ENCODE results near the gene SCN5A.

Gene SCN5A

GRCh38 chr3:38649500-38650247 lies at the start of gene SCN5A:
Gene SCN5A, minus strand, starts transcription at chr3:38649687. Its CDS starts 16,380 bp downstream, at chr3:38633307.
- peak; percentile 21 to 29 for DNase-seq

DNA sequence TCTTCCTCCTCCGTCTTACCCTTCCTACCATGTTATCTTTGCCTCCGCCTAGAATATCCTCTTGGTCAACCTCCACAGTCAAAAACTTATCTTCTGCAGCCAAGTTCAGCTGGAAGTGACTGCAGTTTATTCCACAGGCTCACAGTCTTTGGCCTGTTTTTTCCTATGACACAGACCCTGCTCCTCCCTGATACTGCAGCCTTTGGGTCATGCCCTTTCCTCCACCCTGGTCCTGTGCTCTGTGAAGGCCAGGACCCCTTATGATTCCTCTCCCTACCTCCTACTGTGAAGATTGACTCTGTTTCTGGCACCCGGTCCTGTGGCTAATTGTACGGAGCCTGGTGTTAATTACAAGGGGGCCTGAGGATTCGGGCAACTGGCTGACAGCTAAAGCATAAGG lies 49.3 kb upstream of the SCN5A start:
- no peak for DNase-seq

GRCh38 chr3:38698061-38698460 lies 48.6 kb upstream of the SCN5A start:
- DNase-seq: no peak

DNA sequence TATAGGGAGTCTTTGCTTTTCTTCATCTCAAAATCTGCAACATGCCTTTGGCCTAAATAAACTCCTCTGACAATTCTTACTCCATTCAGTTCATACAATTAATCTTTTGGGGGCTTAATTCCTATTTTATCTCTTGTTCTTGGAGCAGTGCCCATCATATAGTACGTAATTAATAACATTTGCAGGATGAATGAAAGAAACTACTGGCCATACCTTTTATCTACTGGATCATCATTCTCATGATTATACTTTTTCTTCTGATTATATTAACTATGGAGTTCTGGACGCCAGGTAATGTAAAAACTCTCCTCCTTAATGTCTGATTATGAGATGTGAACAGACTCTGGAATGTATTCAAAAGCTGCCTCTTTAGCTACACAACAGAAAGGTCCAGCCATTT lies 46.5 kb upstream of the SCN5A start:
- no peak for DNase-seq

- no peak for DNase-seq
These were observed 40.7 kb upstream of the SCN5A start for GRCh38 chr3:38690185-38690584.

GRCh38 chr3:38689774-38690173 lies 40.3 kb upstream of the SCN5A start:
- DNase-seq: no peak

DNA sequence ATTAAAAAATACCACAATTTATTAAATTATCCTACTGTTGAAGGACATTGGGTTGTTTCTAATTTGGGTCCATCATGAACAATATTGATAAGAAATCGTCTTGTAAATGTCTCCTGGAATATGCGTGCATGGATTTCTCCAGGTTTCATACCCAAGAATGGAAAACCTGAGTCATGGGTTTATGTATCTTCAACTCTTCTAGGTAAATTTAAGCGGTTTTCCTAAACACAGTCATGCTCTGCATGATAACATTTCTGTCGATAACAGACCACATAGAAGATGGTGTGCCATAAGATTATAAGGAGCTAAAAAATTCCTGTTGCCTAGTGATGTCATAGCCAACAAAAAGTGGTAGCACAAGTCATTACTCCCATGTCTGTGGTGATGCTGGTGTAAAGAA lies 39.9 kb upstream of the SCN5A start:
- no peak for DNase-seq

- no peak for DNase-seq
These were observed 37.8 kb upstream of the SCN5A start for GRCh38 chr3:38687321-38687720.

DNA sequence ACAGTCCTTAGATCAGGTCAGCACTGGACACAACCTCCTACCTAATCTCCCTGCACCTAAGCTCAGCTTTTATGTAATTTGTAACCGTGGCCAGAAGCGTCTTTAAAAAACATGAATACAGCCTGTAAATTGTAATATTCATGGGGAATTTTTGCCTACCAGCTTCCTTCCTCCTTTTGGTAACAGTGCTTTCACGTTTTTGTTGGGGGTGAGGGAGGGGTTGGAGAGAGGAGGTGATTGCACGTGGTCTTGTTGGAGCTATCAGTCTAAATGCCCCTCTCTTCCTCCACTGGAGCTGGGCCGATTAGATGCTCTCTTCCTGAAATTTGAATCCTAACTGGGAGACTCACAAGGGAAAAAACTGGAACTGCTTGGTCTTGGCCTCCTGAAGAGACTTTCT lies 35.1 kb upstream of the SCN5A start:
- DNase-seq: no peak

DNA sequence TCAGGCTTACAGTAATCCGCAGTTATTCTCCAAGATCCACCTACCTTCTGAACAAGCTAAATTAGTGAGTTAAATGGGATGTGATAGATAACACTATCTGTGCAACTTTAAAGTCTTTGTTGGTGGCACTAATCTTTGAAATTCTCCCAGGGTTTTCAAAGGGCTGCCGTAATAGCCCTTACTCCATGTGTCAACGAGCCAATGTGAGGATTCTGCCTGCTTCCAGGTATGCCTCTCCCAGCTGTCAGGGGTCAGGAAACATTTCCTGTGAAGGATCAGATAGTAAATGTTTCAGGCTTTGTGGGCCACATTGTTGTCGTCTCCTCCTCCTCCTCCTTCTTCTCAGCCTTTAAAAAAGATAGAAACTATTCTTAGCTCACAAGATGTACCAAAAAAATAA lies 20.2 kb upstream of the SCN5A start:
- DNase-seq: no peak

DNA sequence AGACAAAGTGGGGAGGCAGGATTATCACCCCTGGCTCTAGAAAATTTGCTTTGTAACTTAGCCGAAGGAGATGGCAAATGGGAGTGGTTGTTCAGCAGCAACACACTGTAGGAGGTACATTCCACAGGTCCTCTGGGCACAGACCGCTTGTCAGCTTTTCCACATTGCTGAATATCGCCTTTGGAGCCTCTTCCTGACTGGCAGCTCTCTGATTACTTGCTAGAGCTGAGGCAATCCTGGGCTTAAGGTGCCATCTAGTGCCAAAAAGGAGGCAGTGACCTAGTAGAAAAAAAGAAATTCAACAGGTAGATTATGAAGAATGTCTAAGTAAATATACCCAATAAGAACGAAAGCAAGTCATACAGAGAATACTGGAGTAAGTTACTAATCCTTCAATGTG lies 13.1 kb upstream of the SCN5A start:
- peak; percentile 41 to 49 for DNase-seq

- no peak for DNase-seq
These were observed 9.4 kb upstream of the SCN5A start for GRCh38 chr3:38658841-38659240.

GRCh38 chr3:38657369-38657768 lies 7.9 kb upstream of the SCN5A start:
- no peak for DNase-seq

DNA sequence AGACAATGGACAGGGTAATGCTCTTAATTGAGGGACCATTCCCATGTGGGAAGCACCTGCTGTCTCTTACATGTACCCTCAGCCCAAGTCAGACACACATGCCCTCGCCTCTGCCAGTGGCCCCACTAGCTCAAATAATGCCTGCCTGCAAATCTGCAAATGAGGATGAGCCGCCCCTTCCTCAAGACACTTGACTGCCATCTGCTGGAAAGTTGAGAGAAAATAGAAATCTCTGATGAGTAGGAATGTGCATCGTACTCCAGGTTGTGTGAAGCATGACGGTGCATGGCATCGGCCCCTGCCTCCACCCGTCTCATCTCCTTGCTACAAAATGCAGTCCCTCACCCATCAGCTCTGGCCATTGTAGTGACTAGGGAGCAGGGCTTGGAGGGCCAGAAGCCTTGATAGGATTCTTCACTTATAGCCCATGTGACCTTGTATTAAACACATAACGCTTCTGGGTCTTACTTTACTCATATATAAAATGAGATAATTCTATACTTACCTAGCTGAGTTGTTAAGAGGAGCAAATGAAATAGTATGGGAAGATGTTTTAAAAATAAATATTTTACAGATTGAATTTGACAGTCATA lies 6.3 kb upstream of the SCN5A start:
- peak; percentile 72 to 73 for DNase-seq

DNA sequence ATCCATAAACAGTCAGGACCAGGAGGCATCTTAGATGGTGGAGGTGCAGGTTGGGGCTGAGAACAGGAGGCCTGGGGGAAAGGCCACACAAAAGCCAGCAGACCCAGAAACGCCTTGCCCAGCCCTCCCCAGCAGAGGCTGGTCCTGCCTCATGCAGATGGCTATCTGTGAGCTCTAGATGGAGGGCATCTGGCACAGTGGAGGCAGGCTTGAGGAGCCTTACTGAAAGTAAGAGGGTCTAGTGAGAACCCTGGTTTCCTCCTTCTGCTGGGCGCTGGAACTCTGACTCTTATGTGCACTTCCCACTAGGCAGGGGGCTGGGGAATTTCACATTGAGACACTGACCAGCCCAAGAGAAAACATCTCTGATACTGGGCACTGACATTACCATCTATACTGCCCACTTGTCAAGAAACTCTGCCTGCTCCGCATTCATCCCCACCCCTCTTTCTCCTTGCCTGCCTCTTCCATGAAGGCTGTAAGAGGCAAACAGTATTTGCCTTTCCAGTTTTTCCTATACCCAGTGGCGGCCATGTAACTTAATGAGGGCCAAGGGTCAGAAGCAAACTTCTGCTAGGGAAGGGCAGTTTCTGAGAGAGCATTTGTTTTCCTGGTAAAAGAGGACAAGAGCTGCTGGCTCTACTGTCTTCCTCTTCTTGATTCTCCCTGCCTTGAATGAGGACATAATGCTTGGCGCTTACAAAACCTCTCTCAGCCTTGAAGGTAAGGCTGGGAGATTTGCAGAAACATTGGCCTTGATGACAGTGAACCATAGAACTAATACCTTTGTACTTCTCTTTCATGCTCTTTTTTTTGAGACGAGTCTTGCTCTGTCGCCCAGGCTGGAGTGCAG lies 4.4 kb upstream of the SCN5A start:
- no peak for DNase-seq

DNA sequence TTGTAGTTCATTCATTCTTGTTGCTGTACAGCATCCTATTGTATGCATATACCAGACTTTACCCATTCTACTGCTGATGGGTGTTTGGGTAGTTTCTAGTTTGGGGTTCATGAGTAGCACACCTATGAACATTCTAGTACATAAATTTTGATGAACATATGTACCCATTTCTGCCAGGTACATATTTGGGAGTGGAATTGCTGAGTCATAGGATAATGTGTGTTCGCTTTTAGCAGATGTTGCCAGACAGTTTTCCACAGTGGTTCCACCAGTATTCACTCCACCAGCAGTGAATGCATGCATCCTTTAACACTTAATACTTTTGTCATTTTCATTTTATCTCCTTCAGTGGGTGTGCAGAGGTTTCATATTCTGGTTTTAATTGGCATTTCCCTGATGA lies 3.4 kb upstream of the SCN5A start:
- DNase-seq: no peak

GRCh38 chr3:38651153-38651789 lies 1.8 kb upstream of the SCN5A start:
- DNase-seq: peak; percentile 67 to 77

- peak in 1 of 2 experiments; percentile 7 for DNase-seq
These were observed 913 bp upstream of the SCN5A start for GRCh38 chr3:38650248-38650951.

DNA sequence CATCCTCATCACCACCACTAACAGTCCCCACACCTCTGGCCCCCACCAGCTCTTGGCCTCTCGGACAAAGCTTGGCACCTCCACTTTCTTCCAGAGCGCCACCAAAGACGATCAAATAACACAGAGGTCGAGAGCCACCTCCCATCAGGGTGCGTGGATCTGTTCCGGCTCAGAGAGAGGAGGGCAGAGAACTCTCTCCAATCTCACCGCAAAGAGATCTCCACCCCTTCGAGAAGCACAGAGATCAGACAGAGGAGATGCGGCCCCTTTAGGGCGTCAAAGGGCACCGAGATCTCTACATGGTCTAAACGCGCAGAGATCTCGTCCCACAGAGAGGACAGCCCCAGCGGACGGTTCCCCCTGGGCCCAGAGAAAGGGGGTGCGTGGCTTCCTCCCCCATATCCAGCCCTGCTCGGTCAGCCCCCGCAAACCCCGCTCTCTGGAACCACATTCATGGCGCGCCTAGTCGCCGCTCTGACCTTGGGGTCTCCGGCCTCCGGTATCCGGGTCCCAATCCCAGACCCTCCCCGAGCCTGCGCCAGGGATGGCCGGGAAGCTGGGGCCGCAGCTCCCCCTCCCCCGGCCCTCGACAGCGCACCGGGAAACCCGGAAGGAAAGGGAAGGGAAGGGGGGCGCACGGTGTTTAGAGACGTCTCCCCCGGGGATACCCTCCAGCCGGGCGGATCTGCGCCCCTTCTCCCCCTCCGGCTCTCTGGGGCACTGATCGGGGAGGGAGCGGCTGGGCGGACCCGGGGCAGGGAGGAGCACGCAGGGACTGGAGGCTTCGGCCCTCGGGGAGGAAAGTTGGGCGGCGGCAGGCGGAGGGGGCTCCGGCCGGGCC lies 608 bp downstream of the SCN5A start:
- DNase-seq: no peak

GRCh38 chr3:38648024-38648658 lies 1.3 kb downstream of the SCN5A start:
- no peak for DNase-seq

Measured in Kasumi-1 (cell line).